SK-N-MC (cell line): ENCODE data around the gene SMYD3.

Source experiments
- EZH2 ChIP-seq: fragments of 200-600 bp; sonication (generic); IDR thresholded peaks from one replicate; pipeline ENCODE4 v1.6.1; 2017; ENCODE audit warnings: antibody characterized with exemption
- FOXP2 ChIP-seq: optimal IDR thresholded peaks from 2 replicates; pipeline ENCODE3; 2011; ENCODE audit warnings: mild to moderate bottlenecking, moderate library complexity; ENCODE audit not compliant: insufficient read depth; ENCODE audit errors: extremely low read length, control extremely low read depth
- POLR2AphosphoS5 ChIP-seq: IDR thresholded peaks from 2 replicates; pipeline ENCODE4 v1.6.1; 2012; ENCODE audit warnings: mild to moderate bottlenecking, low read depth, low read length, borderline replicate concordance

GRCh38 chr1:245915841-245916240 is 591.2 kb downstream of the SMYD3 start:
- no peak for TF ChIP-seq POLR2AphosphoS5
- TF ChIP-seq FOXP2, result no peak
- no peak for TF ChIP-seq EZH2
